Erythroblast (primary cell): ENCODE data around the gene CBLL1.

Experiments
- GATA1 ChIP-seq: IDR thresholded peaks from 2 replicates; pipeline ENCODE4 v1.6.1; 2011; ENCODE audit warnings: low read depth, mild to moderate bottlenecking, control low read depth, low read length, moderate library complexity
- POLR2A ChIP-seq: IDR thresholded peaks from 2 replicates; pipeline ENCODE4 v1.6.1; 2011; ENCODE audit warnings: mild to moderate bottlenecking, low read length

DNA sequence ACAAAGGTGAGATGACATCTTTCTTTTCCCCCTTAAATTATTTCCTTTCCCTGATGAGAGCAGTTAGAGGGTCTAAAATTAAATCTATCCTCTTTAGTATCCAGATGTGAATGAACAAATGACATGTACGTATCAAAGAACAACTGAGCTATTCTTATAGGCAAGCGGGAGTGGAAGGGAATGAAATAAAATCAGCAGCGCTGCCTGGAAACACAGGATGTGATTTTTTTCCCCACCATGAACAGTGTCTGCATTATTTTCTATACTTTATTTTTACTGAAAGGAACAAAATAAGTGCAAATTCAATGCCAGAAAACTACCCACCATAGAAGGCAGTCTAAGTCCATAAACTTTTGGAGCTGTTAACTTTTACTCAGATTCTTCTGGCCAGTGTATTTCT is 42.8 kb upstream of the CBLL1 start:
- TF ChIP-seq POLR2A, result no peak
- no peak for TF ChIP-seq GATA1
